HG02798 (cell line): ENCODE data around the gene FTCDNL1.

Experiments used
- ATAC-seq: cut with Tn5 transposase; IDR thresholded peaks from one replicate; pipeline ENCODE4 v1.9.1; 2021; ENCODE audit warnings: mild to moderate bottlenecking; ENCODE audit not compliant: unreplicated experiment, poor library complexity

The FTCDNL1 gene

DNA sequence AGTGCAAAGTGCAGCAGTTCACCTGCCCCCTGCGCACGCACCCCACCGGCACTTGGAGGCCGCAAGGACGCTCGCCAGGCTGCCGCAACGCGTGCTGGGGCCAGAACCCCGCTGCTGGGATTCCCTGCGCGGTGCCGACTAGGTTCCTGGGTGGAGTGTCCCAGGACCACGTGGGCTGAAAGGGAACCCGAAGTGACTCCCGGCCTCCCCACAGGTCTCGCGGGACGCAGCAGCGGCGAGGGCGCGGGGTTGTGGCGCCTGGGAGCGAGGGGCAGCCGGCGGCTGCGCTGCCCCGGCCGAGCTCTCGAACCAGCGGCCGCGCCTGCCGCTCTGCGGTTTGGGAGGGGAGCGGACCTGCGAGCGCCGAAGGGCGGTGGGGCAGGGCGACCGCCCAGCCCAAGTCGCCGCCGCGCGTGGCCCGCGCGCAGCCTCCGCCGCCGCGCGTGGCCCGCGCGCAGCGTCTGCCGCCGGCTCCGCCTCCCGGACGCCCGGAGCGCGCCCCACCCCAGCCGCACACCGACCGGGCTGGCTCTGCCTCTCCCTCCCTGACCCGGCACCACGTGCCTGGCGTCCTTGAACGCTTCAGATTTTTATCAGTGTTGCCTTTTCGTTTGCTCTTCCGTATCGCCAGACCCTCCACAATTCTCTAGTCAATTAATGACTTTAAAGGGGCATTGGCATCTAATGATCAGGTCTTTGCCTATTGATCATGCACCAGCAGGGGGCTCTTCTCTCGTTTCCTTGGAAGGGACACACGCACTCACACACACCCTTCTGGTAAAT, at the start of gene FTCDNL1:
Gene FTCDNL1, minus strand, starts transcription at position 475 of the 783 bp plus-strand sequence. CDS start 2,230 bp downstream, outside the sequence.
- ATAC-seq, result peak; percentile 98

DNA sequence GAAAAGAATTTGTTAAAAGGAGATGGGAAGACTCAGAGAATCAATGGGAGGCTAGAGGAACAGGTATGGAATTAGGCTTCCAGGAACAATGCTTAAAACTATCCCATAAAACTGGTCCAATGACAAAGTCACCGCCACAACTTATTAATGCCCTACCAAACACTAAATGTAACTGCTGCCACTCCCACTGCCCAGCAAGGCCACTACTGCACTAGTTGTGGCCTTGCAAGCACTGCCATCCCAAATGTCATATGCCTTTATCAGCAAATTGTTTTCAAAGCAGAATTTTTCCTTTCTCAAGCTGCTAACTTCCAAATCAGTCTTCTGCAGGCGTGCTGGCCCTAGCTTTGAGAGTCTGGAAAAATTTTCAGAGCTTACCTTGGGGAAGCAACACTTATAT, 45.6 kb upstream of the FTCDNL1 start:
- no peak for ATAC-seq

DNA sequence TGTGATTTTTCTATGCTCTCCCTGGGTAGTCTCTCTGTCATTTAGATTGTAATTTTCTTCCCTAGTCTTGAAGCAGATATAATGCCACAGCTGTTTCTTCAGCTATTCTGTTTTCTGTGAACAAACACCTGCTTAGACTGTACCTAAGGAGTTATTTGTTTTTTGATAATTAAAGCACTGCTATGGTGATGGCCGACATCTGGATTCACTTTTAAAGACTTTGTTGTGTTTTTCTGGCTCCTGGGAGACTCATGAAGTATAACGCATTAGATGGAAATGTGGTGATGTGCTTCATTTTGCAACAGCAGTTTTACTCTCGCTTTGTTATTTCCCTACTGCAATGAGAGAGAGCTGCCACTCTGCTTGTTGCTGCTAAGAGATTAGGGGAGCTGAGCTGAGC, 44.4 kb upstream of the FTCDNL1 start:
- no peak for ATAC-seq

DNA sequence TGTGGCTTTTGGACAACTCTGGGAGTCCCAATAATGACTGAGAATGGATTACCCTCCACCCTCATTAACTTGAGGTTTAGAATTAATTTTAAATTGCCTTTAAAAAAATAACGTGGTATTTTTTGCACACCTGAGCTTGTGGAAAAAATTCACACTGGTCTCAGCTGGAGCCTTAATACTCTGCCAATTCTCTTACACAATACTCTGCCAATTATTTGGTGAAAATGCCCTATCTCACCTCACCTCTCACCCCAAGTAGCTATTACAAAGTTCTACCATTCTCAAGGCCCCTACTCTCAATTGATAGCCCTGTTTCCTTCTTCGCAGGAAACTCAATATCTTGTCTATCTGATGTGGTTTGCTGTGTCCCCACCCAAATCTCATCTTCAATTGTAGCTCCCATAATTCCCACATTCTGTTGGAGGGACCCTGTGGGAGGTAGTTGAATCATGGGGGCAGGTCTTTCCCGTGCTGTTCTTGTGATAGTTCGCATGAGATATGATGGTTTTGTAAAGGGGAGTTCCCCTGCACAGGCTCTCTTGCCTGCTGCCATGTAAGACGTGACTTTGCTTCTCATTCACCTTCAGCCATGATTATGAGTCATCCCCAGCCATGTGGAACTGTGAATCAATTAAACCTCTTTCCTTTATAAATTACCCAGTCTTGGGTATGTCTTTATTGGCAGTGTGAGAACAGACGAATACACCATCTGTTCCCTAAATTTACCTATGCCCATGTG, 32.7 kb upstream of the FTCDNL1 start:
- no peak for ATAC-seq

DNA sequence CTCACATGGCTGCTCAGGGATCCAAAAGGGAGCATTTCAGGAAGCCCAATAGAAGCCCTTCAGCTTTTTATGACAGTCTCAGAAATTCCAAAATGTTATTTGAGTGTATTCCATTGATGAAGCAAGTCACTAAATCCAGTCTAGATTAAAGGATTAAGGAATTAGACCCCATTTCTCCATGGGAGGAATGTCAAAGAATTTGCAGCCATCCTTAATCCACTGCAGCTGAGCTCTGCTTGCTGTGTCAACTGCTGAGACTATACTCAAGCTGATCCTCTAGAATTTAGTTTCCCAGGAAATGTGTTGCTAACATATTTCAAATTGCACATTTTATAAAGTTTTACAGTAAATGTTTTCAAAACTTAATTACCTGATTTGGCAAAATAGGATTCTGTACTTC, 31.7 kb upstream of the FTCDNL1 start:
- no peak for ATAC-seq

DNA sequence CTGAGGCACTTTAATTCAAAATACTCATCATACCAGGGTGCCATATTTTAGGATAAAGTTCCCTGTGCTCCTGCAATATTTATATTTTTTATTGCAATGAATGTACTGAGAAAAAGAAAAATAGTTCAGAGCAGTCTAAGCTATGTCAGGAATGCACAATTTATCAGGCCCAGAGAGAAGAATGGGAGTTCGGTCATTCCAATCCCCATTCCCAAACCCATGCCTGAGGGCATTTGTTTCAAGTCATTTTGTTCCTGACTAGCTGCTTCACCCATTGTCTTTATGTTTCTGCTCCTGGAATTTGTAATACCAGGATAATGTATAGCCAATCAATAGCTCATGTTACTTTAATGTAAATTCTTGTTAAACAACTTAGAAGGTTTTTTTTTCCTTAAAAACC, 24.4 kb upstream of the FTCDNL1 start:
- ATAC-seq, result no peak

DNA sequence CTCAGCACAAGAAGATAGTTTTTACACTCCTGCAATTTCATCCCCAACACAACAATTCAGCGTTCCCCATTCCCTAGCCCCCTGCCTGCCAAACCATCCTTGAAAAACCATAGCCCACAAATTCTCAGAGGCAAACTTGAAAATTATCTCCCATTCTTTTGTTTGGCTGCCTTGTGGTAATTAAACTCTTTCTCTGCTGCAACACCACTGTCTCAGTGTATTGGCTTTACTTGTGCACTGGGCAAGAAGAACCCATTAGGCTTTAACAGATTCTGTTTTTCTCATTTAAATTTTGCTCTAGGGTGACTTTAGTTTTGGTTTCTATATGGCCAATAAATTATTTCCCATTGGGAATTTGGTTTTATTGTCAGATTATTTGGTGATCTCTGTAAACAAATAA, 23.2 kb upstream of the FTCDNL1 start:
- ATAC-seq, result no peak

DNA sequence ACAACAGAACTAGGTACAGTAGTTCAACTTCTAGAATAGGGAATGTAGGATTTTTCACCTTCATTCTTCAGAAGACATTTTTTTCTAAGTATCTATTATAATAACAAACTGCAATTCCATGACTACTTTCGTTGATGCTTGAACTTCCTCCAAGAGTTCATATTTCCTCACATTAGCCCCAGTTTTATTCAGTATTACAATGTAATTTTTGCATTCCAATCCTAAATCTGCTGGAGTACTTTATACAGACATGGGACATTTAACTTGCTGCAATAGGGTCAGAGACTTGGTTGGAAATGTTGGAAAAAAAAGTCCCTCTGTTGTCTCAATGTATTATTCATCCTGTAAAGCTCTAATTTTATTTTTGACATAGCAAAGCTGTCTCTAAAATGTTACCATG, 19.6 kb upstream of the FTCDNL1 start:
- ATAC-seq, result no peak

DNA sequence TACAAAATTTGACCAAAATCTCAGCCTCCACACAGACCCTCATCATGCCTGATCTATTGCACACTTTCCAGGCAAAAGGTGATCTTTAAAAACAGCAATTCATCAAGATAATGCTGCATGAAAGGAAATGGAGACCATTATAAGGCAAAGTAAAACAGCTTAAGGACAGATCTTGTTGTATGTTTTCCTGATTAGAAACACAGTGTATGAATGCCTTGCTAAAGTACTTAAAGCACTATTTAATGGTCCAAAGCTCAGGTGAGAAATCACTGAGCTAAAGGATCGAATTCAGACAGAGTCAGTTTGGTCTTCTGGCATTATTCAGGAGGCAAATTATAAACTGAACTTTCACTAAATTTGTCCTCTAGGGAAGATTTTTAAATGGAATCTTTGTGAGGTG, 18.7 kb upstream of the FTCDNL1 start:
- ATAC-seq, result no peak

DNA sequence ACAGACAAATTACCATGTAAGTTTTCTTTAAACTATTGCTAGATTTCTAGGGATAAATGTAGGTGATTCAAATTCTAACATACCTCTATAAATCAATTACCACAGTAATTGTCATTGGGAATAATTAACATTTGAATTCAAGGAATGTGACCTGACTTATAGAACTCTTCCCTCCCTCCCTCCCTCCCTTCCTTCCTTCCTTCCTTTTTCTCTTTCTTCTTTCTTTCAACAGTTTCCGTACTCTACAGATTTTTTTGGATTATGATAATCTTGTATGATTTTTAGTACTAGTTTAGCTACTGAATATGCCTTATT, 18.2 kb upstream of the FTCDNL1 start:
- no peak for ATAC-seq

DNA sequence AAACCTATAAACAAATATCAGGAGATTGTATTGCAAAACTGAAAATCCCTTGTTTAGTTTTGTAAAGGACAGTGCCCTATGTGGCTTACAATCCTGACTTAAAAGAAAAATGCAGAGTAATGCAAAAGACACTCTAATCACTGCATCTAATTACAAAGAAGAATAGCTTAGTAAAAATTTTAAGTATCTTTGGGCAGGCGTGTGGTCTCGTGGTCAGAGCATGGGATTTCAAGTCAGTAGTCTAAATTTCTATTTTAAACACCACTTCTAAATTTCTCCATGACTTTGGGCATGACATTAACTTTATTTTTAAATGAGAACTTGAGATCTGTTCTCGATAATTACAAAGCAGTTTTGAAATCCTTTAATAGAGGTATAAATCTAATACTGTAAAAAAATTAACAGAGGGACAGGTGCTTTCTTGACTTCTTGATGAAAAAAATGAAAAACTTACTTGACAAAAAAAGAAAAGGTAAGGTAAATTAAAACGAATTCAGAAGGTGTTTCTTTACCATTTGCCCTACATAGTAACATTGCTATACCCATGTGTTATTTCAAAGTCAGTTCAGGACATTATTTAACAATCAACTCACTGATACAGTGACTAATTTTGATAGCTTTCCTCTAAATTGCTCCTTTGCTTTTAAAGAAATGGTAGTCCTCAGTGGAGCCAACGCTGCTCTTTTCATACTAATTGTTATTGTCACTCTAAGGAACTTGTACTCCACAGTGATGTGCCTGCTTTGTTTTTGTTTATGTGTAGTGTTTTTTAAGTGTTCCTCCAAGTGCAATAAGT, 17.6 kb upstream of the FTCDNL1 start:
- ATAC-seq, result no peak

DNA sequence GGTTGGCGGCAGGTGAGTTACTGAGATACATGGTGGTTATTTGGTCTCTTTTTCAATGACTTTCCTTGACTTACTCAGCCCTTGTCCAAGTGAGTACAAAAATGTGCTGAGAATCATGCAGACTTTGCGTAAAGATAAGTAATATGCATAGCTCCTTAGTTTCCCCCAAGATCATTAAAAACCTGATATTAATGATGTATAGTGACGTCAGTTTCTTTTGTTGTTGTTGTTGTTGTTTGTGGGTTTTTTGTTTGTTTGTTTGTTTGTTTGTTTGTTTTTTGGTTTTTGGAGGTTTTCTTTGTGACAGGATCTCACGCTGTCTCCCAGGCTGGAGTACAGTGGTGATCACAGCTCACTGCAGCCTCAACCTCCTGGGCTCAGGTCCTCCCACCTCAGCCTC, 14.9 kb upstream of the FTCDNL1 start:
- no peak for ATAC-seq

DNA sequence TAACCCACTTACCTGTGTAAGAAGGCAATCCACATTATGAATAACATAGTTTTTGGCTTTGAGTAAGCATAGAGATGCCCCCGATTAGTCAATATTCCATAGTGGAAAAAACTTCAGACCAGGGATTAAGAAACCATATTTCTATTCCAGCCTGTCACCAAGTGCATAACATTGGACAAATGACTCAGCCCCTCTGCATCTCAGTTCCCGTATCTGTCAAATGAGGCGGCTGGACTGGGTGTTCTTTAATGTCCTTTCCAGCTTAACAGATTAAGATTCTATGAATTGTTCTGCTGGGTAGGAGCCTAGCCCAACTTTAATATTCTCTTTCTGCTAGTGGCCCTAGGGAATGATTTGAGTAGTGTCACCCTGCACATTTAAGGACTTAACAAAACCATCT, 11.8 kb upstream of the FTCDNL1 start:
- no peak for ATAC-seq

DNA sequence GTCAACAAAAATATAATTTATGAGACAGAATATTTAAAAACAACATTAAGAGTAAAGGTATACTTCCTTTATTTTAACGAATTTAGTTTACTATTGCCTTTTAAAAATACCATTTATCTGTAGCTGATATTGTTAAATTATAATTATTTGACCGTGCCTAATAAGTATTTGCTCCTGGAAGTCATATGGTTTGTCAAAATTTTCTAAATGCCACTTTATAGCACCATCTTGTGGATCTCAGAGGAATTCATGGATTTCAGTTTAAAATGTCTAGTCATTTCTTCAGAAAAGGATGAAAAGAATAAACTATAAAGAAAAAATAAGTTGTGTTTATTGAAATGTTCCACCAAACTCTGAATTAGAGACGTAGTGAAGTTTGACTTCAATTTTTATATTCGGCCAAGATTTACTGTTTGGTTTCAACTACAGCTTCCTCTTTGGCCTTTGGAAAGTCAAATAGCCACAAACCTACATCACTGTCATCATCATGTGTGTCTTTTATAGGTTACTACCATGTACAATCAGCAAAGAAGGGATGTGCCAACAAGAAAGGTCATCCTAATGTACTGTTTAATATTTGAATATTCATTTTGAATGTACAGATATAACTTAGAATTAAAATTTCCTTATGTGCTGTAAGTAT, 10.3 kb upstream of the FTCDNL1 start:
- ATAC-seq, result no peak

DNA sequence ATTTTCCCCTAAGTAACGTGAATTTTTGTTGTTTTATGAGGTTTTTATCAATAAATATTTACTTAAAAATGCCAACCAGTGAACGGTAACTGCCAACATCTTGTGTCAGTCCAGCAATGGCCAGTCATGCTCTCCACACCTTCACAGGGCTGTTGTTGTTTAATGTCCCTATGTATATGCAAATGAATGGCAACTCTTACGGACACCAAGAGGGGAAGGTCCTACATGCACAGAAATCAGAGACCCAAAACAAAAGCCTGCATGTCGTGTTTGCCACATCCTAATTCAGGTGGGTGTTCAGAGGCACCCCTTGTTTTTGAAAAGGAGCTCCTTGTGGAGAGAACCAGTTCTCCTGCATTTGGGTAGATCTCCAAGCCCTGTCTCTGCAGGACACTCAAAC, 4.8 kb upstream of the FTCDNL1 start:
- no peak for ATAC-seq

DNA sequence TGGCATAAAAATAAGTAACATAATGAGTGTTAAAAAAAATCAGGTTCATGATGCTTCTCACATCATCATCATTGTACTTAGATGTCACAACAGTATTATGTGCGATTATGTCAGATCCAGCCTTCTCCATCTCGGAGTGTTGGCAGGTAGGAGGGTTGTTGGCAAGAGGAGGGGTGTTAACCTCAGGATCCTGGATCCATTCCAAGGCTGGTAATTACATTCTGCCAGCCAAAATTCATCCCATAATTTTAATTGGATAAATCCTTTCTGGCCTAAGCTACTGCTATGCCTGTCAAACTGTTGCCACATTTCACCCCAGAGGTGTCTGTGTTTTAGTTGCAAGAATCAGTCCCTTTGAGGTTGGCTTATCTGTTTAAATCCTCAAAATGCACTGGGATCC, 891 bp upstream of the FTCDNL1 start:
- no peak for ATAC-seq

DNA sequence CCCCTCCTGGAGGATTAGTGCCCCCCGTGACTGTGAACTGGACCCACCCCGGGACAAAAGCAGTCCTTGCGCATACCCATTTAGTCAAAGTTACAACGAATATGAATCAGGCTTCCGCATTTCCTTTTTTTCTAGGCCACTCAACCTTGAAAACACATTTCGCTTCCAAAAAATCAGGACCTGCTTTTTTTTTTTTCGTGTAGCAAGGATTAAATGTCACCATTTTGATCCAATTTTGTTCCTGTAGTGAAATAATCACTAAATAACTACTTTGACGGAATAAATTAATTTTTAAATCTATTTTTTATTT, 464 bp upstream of the FTCDNL1 start:
- no peak for ATAC-seq

DNA sequence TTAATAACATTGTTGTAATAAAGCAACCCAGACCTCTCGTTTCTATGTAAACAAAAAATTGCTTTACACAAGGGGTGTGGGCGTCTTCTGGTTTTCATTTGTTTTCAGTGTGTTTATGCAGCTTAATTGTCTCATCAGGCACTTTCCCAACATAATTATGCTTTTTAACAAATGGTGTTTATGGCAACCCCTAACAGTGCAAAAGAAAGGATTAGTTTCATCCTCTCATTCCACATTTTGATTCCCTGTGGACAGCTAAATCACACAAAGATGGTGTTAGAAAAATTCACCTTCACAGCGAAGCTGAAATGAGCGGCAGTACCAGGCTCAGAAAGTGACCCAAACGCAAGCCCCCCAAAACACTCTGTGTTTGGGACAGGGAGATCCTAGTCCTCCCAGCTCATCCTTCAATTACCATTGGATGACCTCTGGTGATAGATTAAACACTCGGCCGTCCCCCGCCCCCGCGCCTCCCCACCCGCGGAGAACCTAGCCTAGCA, 724 bp downstream of the FTCDNL1 start:
- no peak for ATAC-seq

DNA sequence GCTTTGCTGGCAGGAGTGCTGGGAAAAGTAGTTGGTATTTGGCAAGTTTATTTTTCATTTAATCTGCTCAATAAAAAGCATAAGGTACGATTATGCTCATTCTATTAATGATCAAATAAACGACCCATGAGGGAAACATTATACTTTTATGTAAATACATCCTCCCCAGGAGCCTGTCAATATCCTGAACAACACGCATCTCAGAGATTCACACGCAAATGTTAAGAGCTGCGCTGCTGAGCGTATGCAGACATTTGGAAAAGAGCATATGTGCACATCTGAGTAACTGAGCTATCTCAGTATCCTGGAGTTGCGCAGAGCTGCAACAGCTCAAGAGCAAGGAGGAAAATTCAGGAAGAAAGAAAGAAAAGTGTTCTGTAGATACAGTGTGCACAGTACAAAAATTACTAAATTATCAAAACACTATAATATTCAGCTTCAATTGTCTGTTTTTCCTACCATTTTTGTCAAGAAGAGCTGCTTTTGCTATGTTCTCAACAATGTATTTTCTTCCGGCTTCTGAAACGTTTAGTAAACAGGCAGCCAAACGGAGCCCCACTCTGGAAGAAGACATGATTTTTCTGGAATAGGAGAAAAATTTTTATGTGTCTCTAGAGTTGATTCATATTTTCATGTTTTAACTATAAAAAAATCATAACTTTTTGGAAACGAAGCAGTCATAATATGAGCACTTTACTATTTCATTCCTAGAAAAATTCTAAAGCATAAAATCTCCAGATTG, 2.4 kb downstream of the FTCDNL1 start:
- no peak for ATAC-seq

DNA sequence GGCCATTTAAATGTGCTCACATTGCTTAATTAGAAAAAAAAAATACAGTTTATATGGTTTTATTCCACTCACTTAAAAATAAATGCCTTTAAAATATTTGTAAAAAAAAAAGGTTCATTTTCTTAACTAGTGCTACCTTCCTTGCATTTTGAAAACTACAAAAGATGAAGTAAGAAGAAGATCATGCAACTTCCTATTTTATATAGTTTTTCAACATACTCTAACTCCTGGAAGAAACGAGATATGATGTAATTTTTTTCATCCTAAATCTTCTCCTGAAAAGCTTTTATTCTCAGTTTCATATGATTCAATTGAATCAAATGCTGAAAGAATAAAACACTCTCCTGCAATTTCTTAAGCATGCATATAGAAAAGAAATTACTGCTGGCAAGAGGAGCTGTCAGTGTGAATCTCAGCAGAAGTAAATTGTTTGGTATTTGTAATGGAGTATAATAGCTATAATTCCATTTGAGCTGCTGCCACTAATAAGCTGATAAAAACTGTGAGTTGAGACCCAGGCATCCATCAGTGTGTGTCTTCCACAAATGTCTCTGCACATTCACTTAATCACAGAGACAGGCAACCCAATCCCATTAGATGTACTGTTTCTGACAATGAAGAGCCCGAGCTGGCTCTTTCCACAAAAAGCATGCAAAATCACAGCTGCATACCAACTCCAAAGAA, 3.7 kb downstream of the FTCDNL1 start:
- ATAC-seq, result no peak
